HS-5 (cell line): ENCODE measurements around the gene ULK1.

ENCODE experiments used
- DNase-seq: peaks from one replicate; pipeline ENCODE4 v3.0.0-alpha.2; 2012; ENCODE audit warnings: low read depth

Gene ULK1

DNA sequence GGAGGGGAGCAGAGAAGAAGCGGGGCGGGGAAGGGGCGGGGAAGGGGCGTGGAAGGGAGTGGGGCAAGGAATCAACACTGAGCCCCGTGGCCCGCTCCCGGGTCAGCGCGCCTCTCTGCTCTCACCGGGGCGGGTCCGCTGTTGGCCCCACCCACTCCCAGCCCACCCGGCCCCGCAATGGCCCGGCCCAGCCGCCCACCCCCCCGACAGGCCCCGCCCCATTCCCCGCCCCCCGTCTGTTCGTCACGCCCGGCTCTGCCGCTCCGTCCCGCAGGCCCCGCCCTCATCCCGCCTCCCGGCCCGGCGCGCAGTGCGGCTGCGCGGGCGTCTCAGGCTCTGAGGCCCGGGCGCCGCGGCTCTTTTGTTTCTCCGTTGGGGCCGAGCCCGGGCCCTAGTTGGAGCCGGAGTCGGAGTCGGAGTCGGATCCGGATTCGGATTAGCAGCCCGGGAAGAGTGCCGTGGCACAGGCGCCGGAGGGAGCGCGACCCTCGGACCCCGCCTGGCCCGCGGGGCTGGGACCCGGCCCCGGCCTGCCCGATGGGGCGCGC is at the start of gene ULK1:
ULK1 (plus strand) TSS at position 310 of the 548 bp plus-strand sequence. CDS start 380 bp downstream, outside the sequence.
- DNase-seq, result peak; percentile 39

DNA sequence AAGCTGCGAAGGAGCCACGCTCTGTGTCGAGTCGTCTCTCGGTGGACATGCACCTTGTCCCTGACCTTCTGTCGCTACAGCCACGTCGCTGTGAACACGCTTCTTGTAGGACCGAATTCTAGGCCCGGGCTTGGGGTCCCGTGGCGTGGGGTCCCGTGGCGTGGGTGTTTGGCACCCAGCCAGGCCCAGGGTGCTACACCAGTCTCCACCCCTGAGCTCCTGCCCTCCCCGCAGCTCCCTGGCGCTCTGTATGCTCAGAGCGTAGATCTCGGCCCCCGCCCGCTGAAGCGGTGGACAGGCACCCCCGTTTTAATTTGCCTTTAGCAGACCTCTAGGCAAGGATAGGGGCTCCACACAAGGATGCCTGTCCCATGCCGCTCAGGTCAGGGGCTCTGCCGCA is 49.8 kb upstream of the ULK1 start:
- DNase-seq, result no peak

DNA sequence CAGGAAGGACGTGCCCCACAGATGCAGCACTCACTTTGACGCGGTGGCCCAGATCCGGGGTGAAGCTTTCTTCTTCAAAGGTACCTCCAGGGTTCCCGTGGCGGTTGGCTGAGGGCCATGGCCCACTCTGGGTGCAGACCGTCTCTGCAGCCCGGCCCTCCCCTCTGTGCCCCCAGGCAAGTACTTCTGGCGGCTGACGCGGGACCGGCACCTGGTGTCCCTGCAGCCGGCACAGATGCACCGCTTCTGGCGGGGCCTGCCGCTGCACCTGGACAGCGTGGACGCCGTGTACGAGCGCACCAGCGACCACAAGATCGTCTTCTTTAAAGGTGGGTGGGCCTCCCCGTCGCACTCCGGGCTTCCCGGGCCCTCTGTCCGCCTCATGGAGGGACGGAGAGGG is 49.3 kb upstream of the ULK1 start:
- no peak for DNase-seq

DNA sequence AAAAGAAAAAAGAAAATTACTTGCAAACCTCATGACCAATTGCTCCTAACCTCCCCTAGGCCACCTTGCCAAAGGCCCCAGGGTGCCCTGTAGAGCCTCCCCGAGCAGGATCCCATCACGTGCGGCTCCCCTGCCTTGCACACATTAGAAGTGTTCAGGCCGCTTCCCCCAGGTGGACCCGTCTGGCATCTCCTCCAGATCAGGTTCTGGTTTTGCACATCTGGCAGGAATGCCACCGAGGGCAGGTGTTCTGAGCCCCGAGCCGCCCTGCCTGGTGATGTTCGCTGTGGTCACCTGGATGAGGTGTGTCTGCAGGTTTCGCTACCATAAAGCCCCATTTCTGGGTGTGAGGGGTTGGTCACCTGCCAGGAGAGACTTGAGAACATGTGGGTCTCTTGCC is 47.0 kb upstream of the ULK1 start:
- no peak for DNase-seq

DNA sequence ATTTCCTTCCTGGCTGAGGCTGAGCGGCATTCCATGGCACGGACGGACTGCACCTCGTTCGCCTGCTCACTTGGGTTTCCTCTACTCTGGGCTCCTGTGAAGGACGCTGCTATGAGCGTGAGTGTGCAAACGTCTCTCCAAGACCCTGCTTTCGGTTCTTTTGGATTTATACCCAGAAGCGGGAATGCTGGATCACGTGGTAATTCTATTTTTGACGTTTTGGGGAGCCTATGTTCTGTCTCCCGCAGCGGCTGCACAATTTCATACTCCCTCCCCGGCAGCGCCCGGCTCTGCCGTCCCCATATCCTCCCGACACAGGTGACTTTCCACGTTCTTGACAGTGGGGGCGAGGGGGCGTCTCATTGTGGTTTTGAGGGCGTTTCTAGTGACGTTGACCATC is 45.7 kb upstream of the ULK1 start:
- no peak for DNase-seq

DNA sequence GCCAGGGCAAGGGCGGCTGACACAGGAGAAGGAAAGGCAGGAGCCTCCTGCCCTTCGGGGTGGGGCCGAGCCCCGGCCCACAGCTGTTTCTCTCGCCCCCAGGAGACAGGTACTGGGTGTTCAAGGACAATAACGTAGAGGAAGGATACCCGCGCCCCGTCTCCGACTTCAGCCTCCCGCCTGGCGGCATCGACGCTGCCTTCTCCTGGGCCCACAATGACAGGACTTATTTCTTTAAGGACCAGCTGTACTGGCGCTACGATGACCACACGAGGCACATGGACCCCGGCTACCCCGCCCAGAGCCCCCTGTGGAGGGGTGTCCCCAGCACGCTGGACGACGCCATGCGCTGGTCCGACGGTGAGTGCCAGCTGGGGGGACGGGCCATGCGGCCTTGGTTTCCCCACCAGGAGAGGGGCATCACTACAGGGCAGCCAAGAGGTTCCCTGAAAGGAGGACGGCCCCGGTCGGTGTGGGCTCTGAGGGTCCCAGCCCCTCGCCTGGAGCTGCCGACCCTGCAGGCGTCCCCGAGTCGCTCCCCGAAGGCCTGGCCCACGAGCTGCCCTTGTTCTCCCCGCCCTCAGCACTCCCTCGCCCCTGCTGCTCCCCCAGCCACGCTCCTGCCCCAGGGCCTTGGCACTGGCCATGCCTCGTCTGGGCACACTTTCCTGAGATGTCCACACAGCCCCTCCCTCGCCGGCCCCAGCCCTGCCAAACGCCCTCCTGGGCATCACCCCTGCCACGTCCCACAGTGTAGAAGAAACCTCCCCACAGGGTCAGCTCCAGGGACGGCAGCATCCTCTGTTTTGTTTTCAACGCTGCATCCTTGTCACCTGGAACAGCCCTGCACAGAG is 44.5 kb upstream of the ULK1 start:
- no peak for DNase-seq

DNA sequence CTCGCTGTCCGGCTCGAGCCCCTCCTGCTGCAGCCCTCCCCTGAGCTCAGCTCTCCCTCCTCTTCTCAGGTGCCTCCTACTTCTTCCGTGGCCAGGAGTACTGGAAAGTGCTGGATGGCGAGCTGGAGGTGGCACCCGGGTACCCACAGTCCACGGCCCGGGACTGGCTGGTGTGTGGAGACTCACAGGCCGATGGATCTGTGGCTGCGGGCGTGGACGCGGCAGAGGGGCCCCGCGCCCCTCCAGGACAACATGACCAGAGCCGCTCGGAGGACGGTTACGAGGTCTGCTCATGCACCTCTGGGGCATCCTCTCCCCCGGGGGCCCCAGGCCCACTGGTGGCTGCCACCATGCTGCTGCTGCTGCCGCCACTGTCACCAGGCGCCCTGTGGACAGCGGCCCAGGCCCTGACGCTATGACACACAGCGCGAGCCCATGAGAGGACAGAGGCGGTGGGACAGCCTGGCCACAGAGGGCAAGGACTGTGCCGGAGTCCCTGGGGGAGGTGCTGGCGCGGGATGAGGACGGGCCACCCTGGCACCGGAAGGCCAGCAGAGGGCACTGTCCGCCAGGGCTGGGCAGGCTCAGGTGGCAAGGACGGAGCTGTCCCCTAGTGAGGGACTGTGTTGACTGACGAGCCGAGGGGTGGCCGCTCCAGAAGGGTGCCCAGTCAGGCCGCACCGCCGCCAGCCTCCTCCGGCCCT is 43.4 kb upstream of the ULK1 start:
- no peak for DNase-seq

DNA sequence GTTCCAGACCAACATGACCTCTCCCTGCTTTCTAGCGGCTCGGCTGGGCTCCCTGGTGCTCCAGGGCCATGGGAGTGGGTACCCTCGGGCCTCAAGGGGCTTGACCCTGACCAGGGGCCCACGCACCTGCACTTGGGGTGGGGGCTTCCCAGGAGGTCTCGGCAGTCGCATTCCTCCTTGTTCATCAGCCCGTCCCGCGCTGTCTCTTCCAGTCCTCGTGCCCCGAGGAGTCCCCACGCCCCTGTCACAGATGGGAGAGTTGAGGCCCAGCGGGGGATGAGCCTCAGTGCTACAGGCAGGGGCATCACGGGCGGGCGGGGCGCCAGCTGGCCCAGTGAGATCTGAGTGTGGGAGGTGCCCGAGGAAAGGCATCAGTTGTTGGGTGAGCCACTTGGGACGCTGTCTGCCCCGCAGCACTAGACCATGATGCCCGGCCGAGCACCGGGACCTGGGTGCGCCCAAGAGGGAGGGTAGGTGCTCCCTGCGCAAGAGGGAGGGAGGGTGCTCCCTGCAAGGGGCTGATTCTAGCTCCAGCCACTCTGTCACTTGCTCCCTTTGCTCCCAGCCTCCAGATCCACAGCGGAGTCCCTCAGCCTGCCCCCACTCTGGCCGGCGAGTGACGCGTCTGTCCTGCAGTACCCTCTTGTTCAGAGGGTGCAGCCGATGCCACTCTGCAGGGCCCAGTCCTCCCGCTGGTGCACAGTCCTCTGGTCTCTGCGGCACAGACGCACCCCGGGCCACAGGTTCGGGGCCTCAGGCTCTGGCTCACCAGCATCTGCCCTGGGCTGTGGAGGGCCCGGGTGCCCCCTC is 42.5 kb upstream of the ULK1 start:
- no peak for DNase-seq

DNA sequence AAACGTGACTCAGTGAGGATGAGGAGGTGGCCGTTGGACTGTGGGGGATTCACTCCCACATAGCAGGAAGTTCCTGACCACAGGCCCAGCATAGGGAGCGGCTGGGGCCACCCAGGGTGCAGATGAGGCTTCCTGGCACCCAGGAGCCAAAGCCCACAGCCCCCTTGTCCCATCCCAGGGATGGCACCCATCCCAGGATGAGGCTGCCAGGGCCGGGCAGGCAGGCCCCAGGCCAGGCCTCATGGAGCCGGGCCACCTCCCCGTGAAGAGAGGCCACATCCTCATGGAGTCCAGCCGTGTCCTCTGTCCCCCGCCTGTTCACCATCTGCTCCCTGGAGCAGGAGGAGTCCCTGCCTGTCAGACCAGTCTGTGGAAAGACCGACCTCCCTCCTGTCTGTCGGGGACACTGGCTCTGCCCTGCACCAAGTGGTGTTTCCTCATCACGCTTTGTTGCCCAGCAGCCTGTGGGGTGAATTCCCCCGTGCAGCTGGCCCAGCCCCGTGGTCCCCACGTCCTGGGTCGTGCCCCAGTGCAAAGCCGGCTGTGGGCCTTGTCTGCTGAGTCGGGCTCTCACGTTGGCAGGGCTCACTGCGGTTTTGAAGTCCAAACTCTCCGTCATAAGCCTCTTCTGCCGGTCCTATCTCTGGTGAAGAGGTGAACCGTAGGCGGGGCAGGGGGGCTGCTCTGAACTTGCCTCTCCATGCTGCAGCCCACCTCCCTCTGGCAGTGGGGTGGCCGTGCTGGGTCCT is 41.7 kb upstream of the ULK1 start:
- DNase-seq, result no peak

DNA sequence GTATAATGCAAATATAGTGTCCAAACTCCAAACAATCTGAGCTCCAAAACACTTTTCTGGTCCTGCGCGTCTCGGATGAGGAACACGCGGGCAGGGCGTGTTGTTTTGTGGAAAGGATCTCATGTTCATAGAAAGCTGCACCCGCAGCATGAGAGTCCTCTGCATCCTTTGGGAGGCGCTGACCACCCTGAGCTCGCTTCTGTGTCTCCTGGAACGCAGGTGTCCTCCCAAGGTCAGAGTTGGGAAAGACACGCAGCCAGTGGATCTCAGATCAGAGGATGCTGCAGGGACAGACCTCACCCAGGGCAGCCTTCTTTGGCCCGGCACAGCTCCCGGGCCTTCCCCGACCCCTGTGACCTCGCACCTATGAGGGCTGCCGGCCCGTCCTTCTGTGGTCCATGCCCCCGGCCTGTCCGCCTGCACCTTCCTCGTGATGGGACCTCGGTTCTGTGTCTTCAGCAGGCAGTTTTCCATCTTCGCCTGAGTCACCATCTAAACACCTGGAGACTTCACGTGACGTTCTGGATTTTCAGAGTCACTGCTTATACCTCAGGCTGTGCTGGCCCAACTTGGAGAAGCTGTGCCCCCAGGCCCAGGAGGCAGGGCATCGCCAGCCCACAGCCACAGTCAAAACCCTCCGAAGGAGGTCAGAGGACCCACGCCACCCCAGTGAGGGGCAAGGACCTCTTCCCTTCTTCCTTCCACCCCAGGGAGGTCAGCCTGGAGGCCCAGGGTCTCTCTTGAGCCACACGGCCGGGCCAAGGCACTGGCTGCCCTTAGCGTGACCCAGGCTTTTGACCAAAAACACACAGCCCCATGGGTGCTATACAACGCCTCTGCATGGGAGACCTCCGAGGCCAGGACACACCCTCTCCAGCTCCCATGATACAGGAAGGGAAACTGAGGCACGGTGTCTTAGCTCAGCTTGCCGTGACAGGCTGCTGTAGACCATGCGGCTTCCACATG is 40.3 kb upstream of the ULK1 start:
- no peak for DNase-seq

DNA sequence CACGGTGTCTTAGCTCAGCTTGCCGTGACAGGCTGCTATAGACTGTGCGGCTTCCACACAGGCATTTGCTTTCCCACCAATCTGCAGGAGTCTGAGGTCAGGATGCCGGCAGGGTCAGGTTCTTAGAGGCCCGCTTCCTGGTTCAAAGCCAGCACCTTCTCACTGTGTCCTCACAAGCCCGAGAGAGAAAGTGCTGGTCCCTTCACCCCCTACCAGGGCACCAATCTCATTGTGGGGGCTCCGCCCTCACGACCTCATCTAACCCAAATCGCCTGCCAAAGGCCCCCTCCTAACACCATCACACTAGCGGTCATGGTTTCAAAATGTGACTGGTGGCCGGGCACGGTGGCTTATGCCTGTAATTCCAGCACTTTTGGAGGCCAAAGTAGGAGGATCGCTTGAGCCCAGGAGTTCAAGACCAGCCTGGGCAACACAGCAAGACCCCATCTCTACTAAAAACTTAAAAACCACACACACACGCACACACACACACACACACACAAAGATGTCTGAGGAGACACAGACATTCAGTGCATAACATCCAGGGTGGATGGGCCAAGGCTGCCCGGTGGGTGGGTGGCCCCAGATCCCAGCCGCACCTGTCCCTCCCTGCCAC is 39.5 kb upstream of the ULK1 start:
- no peak for DNase-seq

DNA sequence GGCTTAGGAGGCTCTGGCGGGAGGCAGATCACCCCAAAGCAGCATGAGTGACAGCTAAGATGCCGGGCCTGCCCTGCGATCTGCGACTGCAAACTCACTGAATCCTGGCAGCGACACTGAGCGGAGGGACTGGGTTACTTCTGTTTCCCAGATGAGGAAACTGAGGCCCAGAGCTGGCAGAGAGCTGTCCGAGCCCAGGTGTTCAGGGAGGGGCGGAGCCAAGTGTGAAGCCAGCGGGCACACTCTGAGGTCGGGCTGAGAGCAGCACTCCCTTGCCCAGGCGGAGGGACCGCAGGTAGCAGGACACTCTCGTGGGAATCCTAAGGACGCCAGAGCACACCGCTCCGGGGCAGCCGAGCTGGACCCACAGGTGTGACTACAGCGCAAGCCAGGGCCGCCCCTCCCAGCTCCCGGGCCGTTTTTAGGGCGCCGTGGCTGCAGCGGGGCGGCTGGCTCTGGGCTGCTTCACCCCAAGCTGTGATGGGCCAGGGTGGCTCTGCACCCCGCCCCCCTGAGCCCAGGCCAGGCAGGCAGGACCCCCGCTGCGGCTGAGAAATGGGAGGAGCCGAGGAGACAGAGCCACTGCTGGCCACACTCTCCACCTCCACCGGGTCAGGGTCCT is 38.8 kb upstream of the ULK1 start:
- no peak for DNase-seq

DNA sequence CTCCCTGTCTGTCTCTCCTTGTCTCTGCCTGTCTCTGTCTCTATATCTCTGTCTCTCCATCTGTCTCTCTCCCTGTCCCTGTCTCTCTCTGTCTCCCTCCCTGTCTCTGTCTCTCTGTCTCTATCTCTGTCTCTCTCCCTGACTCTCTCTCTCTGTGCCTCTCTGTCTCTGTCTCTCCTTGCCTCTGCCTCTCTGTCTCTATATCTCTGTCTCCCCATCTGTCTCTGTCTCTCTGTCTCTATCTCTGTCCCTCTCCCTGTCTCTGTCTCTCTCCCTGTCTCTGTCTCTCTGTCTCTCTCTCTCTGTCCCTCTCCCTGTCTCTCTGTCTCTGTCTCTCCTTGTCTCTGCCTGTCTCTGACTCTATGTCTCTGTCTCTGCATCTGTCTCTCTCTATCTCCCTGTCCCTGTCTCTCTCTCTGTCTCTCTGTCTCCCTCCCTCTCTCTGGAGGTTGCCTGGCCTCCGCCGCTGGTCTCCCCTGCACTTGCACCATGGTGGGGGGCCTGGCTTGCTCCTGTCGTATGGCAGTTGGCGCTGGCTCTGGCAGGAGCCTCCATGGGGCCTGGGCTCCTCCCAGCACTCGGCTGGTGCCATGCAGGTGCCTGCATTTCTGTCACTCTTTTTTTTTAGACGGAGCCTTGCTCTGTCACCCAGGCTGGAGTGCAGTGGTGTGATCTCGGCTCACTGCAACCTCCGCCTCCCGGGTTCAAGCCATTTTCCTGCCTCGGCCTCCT is 37.9 kb upstream of the ULK1 start:
- DNase-seq, result no peak

DNA sequence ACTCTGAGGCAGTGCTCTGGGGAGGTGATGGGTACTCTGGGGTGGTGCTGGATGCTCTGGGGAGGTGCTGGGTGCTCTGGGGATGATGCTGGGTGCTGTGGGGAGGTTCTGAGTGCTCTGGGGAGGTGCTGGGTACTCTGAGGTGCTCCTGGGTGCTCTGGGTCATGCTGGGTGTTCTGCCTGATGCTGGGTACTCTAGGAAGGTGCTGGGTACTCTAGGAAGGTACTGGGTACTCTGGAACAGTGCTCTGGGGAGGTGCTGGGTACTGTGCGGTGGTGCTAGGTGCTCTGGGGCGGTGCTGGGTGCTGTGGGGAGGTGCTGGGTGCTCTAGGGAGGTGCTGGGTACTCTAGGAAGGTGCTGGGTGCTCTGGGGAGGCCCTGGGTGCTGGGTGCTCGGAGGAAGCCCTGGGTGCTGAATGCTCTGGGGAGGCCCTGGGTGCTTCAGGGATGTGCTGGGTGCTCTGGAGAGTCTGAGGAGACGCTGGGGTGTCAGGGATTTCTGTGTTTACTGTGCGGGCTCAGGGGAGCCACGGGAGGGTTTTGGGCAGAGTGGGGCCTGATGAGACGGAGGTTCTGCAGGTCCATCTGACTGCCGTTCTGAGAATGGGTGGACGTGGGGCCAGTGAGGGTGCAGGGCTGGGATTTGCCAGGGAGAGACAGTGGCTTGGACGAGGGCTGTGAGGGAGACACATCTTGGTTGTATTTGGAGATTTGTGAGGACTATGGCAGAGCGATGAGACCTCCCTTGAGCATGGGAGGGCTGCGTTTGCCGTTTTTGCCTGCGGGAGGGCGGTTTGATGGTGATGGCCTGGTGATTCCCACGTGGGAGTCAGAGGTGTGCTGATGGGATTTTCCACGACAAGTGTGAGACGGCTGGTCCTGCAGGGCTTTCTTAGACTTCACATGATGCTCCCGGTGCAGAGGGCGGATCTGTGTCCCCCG is 36.2 kb upstream of the ULK1 start:
- DNase-seq, result no peak

DNA sequence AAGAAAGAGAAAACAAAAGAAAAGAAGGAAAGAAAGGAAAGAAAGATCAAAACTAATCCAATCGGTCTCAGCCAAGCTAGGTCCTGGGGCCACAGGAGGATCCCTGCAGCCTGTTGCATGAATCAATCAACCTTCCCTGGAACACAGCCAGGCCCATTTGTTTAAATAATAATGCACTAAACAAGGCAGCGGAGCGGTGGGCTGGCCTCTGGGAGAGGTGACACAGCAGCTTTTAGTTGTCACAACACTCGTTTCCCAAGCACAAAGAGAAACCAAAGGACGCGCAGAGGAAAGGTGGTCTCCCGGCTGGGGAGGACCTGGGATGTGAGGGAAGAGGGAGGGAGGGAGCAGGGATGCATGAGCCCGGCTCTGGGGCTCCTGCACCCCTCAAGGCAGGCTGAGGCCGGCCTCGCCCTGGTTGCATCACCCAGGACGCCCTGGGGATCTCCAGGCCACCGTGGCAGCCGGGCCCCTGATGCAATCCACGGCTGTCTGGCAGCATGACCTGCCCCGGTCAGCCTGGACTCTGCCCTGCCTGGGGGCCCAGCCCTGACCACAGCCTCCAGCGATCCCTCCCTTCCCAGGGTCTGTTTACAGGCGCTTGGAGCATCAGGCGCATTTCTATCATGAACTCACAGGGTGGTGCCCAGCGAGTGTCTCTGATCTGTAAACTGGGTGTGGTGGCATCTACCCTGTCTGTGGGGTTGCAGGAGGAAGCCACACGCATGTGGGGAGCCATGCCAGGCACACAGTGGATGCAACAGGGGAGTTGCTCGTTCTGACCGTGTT is 33.8 kb upstream of the ULK1 start:
- DNase-seq, result no peak

DNA sequence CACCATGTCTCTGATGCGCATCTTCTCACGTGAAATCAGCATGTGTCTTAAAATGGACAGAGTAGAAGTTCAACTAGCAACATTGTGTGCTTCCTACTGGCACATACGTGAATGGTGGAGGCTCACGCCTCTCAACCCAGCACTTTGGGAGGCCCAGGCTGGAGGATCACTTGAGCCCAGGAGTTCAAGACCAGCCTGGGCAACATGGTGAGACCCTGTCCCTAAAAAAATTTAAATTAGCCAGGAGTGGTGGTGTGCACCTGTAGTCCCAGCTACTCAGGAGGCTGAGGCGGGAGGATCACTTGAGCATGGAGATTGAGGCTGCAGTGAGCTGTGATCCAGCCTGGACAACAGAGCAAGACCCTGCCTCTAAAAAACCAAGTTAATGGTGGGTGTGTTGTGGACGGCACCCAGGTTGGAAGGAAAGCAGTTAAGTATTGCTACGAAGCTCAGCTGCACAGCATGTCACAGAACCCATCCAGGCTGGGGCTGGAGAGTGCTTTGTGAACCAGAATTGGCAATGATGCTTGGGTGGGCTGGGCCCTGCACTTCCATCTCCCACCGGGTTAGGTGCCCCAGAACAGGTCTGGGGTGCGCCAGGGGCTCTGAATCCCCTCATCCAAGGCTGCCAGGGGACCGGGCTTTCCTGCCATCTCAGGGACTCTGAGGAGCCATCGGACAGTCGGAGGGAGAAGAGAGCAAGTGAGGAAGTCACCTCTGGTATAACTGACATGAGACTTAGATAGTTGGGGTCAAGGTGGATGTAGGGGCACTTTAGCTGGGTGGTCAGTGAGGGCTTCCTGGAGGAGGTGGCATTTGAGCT is 33.0 kb upstream of the ULK1 start:
- DNase-seq, result no peak
